HG03139 (cell line): Measurements from ENCODE around the gene NDUFAB1.
"Not testable (repeated sequence)": the region's sequence is repeated elsewhere in the genome, so short reads cannot be mapped to it uniquely, and the experiment has no call there.

ENCODE experiments used
- ATAC-seq: cut with Tn5 transposase; IDR thresholded peaks from one replicate; pipeline ENCODE4 v1.9.1; 2021; ENCODE audit not compliant: unreplicated experiment

The NDUFAB1 gene

DNA sequence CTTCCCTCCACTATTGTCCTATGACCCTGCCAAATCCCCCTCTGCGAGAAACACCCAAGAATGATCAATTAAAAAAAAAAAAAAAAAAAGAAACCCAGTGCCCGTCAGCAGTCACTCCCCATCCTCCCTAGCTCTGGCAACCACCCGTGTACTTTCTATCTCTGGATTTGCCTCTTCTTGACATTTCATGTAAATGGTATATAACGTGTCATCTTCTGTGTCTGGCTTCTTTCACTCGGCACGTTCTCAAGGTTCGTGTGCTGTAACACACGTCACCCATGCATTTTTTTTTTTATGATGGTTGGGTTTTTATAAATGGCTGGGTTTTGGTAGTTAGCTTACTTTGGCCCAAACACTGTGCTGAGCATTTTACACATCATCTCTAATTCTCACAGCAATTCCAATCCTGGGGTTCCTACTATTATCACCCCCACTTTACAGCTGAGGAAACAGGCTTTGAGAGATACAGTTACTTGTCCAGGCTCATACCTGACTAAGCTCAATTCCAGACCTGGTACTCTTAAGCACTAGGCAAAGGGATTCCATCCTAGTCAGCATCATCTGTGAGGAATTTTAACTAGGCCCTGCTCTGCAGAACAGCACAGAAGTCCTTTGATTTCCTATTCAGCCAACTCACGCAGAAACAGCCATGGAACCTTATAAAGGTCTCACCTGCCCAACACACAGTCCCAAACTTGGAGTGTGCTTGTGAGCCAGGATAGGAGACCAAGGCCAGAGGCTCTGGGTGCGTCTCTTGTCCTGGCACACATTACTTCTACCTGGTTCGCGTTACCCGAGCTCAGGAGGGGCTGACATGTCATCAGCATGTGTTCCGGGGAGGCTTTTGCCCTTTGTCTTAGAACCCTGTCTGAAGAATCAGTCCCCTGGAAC is 11.7 kb downstream of the NDUFAB1 start:
- no peak for ATAC-seq

DNA sequence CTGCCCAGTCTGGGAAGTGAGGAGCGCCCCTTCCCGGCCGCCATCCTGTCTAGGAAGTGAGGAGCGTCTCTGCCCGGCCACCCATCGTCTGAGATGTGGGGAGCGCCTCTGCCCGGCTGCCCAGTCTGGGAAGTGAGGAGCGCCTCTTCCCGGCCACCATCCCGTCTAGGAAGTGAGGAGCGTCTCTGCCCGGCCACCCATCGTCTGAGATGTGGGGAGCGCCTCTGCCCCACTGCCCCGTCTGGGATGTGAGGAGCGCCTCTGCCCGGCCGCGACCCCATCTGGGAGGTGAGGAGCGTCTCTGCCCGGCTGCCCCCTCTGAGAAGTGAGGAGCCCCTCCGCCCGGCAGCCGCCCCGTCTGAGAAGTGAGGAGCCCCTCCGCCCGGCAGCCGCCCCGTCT is 12.8 kb downstream of the NDUFAB1 start:
- ATAC-seq, result not testable (repeated sequence)

DNA sequence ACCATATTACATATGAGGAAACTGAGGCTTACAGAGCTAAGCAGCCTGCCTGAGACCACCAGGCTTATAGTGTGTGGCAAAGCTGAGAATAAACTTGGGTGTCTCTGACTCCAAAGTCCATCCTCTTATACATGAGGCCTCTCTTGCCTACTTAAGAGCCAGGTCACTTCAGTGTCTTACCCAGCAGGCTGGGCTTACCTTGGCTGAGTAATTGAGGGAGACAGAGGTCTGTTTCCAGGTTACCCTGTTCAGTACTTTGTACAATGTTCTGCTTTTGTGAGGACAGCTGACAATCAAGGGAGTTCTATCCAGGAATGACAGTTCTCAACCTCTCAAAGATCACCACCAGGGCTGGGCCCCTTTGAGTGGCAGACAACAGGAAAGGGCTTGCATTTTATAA is 14.4 kb downstream of the NDUFAB1 start:
- no peak for ATAC-seq

DNA sequence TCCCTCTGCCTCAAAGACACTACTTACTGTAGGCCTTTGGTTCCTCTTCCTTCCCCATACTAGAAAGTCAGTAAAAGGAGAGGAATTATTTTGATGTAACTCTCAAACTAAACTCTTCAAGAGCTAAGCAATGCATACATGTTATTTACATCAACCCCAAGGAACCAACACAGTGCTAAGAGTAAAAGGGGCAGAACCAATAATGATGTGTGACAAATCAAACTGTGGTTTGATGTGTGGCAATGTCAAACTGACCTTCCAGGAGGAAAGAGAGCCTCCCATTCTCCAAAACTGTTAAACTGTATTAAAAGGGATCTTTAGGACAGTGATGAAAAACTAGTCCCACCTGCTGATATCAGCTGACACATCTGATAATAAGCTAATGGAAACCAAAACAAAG is 15.7 kb downstream of the NDUFAB1 start:
- ATAC-seq, result no peak

DNA sequence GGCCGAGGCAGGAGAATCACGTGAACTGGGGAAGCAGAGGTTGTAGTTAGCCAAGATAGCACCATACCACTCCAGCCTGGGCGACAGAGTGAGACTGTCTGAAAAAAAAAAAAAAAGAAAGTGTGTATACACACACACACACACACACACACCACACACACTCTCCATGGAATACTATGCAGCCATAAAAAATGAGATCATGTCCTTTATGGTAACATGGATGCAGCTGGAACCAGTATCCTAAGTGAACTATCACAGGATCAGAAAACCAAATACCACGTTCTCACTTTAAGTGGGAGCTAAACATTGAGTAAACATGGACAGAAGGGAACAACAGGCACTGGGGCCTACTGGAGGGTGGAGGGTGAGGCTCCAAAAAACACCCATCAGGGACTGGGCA is 16.7 kb downstream of the NDUFAB1 start:
- no peak for ATAC-seq

DNA sequence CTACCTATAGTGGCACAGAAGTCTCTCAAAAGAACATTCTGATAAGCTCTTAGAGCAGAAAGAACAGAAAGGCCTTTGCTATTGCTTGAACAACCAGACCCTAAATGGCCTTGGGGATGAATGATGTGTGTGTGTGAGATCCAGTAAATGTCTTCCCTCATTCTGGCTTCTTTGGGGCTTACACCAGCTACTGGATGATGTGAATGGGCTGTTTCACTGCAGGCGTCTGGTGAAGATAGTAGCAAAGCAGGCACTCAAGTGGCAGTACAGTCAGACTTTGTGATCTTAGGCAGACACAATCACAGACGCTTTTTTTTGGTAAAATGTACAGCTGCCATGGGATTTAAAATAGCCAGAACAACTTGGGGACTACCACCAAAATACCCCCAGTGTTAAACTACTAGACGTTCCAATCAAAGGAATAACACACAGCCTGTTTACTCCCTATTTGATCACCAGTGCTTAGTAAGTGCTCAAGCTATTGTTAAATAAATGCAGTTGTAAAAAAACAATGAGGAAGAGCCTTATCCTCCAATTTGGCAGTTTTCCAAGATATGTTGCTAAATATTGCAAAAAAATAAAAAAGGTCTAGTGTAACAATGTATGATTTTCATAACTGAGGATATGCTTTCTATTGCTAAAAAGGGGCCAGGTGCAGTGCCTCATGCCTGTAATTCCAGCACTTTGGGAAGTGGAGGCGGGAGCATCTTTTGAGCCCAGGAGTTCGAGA is 17.9 kb downstream of the NDUFAB1 start:
- ATAC-seq, result no peak

DNA sequence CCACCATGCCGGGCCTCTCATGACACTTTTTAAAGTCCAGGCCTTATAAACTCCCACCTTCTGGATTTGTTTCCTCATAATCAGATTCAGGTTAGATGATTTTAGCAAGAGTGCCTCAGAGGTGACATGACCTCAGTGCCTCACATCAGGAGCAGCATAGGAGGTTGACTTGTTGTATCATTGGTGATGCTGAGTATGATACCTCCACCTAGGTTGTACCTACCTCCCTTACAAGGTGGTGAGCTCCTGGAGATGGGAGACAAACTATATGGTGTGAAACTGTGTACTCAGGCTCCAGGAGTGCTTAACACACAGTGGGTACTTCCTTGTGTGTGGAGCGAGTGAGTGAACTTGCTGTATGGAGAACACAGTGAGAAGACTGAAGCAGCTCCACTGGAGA is 18.6 kb downstream of the NDUFAB1 start:
- no peak for ATAC-seq

DNA sequence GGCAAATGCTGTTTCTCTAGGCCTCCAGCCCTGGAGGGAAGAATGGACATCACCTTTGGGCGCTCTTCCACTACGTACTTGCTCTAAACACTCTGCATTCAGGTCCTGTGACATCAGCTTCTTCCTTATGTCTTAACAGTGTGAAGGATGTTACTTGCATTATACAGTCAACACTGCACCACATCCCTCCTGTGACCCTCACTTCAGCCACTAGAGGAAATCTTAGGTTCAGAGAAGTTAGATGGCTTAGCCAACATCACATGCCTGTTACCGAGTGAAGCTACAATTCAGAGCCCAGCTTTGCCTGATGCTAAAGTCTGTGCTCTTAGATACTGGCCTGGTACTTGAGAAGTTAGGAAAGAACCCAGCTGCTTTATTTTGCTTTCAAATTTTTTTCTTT is 20.3 kb downstream of the NDUFAB1 start:
- no peak for ATAC-seq

DNA sequence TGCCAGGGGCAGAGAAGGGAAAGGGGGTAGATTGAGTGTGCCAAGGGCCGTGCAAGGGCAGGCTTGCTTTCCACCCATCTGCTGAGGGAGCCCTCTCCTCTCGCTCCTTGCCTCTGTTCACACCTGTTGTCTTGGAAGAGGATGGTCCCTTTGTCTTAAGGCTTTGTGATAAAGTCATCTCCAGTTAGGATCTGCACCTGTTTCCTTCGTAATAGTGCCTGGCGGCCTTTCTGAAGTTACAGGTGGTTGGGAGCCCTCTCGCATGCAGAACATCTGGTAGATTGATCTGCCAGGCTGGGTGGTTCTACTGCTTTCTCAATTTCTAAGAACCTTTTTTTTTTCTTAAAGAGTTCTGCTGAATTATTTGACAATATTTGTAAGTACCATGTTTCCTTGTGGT is 22.3 kb downstream of the NDUFAB1 start:
- no peak for ATAC-seq

DNA sequence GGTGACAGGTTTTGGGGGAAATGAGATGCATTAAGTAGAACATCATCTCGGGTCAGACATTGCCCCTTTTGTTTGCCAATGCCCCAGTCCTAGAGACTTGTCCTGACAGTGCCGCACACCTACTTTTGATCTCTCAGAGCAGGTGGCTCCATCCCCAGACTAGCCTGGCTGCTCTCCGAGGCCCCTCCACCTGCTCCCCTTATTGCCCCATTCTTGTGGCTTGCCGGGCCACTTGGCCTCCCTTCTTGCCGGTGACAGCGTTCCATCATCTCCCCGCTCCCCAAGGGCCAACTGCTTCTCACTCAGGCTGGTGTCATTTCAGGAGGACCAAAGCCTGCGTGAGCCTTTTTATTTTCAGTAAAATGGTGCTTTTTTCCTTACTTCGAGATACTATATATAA is 23.7 kb downstream of the NDUFAB1 start:
- ATAC-seq, result no peak

DNA sequence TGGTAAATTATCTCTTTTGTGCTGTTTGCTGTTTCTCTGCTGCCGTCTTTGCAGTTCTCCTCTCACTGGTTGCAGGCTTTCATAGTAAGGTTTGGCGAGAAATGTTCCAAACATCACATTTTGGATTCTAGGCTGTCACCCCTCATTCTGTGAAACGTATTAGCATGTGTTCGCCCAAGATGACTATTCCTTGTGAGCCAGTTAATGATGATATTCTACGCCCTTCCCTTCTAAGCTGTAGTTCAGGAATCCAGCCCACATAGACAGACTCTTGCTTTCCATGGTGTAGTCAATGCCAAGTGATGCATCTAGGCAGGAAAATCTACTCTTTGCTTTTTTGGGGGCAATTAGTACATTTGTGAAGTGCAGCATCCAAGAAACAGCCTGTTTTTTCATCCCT is 24.2 kb downstream of the NDUFAB1 start:
- no peak for ATAC-seq

DNA sequence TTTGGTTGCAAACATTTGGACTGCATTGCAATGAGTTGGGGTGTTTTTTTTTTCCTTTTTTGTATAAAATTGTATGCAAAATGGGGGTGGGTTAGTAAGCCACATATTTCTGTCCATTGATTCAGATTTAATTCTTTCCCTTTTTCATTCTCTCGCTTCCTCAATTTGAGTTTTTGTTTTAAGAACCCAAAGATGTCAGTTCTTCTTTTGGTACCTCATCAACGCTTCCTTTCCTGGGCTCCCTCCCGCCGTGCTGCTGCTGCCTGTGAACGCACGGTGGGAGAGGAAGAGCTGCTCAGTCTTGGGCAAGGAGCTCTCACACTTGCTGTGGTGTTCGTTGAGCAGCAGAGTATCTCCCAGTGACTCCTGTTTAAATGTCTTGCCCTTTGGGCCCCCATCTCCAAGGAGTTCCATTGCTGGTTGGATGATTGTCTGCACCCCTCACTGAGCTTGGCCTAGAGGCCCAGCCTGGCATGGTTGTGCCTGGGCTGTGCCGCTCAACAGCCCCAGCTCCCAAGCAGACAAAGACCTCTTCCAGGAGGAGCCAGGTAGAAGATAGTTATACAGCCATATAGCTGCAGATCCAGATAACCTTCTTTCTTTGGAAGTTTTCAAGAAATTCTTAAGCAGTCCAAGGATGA is 25.0 kb downstream of the NDUFAB1 start:
- ATAC-seq, result no peak

DNA sequence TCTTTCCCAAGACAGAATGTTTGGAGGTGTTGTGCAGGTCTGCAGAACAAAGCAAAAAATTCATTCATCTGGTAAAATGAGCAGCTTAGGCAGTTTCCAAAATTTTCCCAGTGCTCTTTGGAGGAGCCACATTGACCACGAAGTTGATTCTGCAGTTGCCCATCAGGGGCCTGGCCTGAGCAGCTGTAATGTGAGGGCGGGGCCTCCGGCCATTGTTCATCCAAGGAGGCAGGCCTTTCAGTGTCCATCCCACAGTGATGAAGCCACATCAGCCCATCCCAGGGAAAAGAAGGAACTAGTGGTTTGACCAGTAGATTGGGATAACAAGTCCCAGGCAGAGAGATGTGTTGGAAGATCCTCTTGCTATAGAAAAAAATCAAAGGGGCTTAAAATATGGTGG is 28.5 kb downstream of the NDUFAB1 start:
- ATAC-seq, result no peak

DNA sequence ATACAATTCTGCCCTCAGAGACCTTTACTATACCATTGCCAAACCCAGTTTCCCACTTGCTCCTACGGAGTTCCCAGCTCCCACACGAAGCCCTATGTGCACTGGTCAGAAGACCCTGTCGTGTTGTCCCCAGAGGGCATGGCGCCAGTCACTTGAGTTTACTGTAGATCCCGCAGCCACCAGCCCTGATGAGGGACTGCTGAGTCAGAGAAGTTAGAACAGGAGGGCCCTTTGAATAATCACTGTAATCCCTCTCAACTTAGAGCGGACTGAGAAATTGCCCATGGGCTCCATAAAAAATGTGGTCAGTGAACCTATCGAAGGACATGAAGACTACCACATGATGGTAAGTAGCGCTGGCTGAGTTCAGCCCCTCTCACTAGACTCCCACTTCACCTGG is 29.4 kb downstream of the NDUFAB1 start:
- ATAC-seq, result no peak

DNA sequence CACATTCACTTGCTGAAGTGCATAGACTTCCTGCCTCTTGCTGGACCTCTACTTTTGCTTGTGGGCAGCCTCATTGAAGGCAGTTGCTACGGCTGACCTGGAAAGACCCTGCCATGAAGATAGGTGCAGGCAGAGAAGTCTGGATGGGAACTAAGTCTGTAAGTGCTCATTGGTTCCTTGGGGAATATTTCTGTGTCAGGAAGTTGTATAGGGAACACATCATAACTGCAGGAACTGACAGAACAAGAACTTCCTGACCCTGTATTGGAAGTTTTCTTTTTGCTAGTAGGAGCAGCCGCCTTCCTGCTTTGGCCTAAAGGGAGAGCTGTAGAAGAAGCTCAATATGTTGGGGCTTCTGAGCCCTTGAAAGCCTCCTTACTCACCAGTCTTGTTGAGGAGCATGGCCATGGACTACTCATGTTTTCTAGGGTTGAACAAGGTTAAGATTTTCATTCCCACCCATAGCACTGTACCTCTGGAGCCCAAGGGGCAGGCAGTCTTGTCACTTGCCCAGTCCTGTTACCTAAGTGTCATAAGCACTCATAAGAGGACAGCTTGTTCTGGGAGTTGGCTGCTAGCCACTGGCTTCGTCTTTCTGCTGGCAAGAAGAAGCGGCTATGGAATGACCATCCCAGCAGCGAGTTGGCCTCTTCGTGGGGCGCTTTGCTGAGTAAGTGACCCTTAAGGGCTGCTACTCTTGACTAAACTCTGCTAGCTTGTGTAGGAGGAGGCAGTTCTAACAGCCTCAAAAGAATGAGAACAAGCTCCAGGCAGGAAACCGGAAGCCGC is 31.3 kb downstream of the NDUFAB1 start:
- ATAC-seq, result no peak

DNA sequence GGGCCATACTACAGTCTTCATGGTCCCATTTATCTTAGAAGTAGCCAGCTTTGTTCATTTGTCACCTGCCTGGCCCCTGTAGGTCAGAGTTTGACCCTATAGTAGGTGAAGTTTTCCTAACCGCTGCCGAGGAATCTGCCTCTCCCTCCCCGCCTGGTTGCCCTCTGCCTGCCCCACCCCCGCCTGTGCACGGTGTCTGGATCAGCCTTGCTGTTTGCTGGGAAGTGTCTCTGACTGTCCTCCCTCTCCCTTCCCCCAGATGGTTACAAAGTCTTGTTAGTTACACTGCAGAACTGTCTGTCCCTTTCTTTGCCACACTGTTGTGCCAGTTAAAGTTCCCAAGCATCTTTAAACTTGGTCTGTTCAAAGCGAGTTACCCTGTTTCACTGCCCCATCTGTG is 32.9 kb downstream of the NDUFAB1 start:
- ATAC-seq, result no peak

DNA sequence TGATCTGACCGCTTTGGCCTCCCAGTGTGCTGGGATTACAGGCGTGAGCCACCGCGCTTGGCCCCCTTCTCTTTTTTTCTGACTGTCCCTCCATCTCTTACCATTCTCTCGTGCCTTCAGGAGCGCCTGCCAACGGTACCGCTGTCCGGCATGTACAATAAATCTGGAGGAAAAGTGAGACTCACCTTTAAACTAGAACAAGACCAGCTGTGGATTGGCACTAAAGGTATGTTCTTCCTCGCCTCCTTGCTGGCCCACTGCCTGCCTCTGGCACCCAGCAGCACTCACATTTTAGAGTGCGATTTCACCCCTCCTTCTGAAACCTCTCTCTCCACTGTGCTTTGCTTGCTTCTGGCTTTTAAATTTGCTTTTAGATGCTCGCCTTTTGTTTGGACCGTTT is 33.6 kb downstream of the NDUFAB1 start:
- no peak for ATAC-seq

DNA sequence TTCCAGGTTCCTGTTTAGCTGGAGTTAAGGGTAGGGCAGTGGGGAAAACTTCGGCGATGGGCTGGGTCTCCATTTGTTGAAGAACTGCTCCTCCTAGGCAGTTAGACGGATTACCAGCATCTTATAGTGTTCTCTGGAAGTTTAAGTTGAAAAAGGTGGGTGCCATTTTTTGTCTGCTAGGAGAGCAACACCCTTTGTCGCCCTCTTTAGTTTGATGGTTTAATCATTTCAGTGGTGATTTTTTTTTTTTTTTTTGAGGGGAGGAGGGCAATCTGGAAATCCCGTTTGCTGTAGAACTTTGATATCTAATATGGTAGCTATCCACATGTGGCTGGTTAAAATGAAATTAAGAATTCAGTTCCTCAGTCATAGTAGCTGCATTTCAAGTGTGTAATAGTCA is 34.5 kb downstream of the NDUFAB1 start:
- ATAC-seq, result no peak

DNA sequence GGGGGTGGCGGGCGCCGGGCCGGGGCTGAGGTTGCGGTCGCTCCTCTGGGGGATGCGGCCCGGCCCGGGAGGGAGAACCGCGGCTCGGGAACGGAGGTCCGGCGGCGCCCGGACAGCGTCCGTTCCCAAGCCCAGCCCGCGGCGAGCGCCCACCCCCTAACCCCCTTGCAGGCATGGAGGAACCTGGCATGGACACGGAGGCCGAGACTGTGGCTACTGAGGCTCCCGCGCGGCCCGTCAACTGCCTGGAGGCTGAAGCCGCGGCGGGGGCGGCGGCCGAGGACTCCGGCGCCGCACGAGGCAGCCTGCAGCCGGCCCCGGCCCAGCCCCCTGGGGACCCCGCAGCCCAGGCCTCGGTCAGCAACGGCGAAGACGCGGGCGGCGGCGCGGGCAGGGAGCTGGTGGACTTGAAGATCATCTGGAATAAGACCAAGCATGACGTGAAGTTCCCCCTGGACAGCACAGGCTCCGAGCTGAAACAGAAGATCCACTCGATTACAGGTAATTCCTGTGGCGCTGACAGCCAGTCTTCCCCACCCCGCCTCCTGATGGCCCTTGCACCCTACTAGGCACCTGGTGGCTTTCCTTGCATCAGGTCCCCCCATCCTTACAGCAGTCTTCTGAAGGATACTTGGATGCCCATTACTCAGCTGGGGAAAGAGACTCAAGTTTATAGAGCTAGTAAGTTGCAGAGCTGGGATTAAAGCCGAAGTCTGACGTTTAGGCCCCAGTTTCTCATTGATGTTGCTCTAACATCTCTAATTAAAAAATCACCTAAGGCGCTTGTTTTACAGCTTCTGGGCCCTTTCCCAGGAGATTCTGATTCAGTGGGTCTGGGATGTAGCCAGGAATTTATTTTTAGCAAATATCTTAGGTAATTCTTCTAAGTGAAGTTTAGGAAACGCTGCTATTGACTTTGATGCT is 38.1 kb downstream of the NDUFAB1 start:
- ATAC-seq, result no peak
